Measurements from ENCODE around the gene TPSB2. TPM values are rescaled to one million over a fixed set of nuclear protein-coding genes. Genes with fewer than 3 reads are reported as not detected.

The TPSB2 gene
- total and polyA plus RNA-seq, 9 of the 15 experiments (the other 6 are each of a cell fraction or from before 2014, with no cell fraction given), result 0.18 TPM; not detected in 8

DNA sequence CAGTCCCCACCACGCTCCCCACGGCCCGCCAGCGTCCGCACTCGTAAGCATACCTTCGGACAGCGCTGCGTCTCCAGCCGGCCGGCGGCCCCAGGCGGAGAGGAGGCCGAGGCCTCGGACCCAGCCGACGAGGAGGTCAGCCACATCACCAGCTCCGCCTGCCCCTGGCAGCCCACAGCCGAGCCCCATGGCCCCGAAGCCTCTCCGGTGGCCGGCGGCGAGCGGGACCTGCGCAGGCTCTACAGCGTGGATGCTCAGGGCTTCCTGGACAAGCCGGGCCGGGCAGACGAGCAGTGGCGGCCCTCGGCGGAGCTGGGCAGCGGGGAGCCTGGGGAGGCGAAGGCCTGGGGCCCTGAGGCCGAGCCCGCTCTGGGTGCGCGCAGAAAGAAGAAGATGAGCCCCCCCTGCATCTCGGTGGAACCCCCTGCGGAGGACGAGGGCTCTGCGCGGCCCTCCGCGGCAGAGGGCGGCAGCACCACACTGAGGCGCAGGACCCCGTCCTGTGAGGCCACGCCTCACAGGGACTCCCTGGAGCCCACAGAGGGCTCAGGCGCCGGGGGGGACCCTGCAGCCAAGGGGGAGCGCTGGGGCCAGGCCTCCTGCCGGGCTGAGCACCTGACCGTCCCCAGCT lies 9.8 kb downstream of the TPSB2 start (continued):
- TF ChIP-seq, protein P1, sequence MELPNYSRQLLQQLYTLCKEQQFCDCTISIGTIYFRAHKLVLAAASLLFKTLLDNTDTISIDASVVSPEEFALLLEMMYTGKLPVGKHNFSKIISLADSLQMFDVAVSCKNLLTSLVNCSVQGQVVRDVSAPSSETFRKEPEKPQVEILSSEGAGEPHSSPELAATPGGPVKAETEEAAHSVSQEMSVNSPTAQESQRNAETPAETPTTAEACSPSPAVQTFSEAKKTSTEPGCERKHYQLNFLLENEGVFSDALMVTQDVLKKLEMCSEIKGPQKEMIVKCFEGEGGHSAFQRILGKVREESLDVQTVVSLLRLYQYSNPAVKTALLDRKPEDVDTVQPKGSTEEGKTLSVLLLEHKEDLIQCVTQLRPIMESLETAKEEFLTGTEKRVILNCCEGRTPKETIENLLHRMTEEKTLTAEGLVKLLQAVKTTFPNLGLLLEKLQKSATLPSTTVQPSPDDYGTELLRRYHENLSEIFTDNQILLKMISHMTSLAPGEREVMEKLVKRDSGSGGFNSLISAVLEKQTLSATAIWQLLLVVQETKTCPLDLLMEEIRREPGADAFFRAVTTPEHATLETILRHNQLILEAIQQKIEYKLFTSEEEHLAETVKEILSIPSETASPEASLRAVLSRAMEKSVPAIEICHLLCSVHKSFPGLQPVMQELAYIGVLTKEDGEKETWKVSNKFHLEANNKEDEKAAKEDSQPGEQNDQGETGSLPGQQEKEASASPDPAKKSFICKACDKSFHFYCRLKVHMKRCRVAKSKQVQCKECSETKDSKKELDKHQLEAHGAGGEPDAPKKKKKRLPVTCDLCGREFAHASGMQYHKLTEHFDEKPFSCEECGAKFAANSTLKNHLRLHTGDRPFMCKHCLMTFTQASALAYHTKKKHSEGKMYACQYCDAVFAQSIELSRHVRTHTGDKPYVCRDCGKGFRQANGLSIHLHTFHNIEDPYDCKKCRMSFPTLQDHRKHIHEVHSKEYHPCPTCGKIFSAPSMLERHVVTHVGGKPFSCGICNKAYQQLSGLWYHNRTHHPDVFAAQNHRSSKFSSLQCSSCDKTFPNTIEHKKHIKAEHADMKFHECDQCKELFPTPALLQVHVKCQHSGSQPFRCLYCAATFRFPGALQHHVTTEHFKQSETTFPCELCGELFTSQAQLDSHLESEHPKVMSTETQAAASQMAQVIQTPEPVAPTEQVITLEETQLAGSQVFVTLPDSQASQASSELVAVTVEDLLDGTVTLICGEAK (IDR thresholded peaks at IDR 0.05), result no peak
- TF ChIP-seq, protein P1 (CRISPR knock-in tag; IDR thresholded peaks at IDR 0.05), result no peak
- TF ChIP-seq ETV6 (IDR thresholded peaks at IDR 0.05; ENCODE audit: borderline replicate concordance in 1 of 2, low read depth in 2 of 2, low read length in 1 of 2), result no peak
- TF ChIP-seq ETV6 (CRISPR knock-in tag; IDR thresholded peaks at IDR 0.05; ENCODE audit: borderline replicate concordance), result no peak
- no peak for TF ChIP-seq ZSCAN29 (IDR thresholded peaks at IDR 0.05)
- no peak for TF ChIP-seq SPI1 (IDR thresholded peaks at IDR 0.05; ENCODE audit: borderline replicate concordance, low read depth, low read length)
- no peak for TF ChIP-seq NCOA6 (IDR thresholded peaks at IDR 0.05)
- no peak for TF ChIP-seq NFIC (IDR thresholded peaks at IDR 0.05)
- TF ChIP-seq, protein P2, sequence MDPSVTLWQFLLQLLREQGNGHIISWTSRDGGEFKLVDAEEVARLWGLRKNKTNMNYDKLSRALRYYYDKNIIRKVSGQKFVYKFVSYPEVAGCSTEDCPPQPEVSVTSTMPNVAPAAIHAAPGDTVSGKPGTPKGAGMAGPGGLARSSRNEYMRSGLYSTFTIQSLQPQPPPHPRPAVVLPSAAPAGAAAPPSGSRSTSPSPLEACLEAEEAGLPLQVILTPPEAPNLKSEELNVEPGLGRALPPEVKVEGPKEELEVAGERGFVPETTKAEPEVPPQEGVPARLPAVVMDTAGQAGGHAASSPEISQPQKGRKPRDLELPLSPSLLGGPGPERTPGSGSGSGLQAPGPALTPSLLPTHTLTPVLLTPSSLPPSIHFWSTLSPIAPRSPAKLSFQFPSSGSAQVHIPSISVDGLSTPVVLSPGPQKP (CRISPR knock-in tag; IDR thresholded peaks at IDR 0.05), result no peak
- TF ChIP-seq FOXP1 (CRISPR knock-in tag; IDR thresholded peaks at IDR 0.05), result 0 out of 2 replicates have a peak, but pooled peaks have one; percentile 44
- no peak for TF ChIP-seq HDAC3 (IDR thresholded peaks at IDR 0.05; ENCODE audit: borderline replicate concordance, partially characterized antibody)
- no peak for TF ChIP-seq TARDBP (IDR thresholded peaks at IDR 0.05)
- TF ChIP-seq TRIM28 (IDR thresholded peaks at IDR 0.05), result no peak
- TF ChIP-seq TFAP4 (CRISPR knock-in tag; IDR thresholded peaks at IDR 0.05; ENCODE audit: borderline replicate concordance), result peak; percentile 20; the same call in 1 of the 2 replicates
- TF ChIP-seq NRF1 (conservative IDR thresholded peaks at IDR 0.05 in 1 of 2, IDR thresholded peaks at IDR 0.05 in 1 of 2), result peak; percentile 75 to 80
- TF ChIP-seq, protein P3, sequence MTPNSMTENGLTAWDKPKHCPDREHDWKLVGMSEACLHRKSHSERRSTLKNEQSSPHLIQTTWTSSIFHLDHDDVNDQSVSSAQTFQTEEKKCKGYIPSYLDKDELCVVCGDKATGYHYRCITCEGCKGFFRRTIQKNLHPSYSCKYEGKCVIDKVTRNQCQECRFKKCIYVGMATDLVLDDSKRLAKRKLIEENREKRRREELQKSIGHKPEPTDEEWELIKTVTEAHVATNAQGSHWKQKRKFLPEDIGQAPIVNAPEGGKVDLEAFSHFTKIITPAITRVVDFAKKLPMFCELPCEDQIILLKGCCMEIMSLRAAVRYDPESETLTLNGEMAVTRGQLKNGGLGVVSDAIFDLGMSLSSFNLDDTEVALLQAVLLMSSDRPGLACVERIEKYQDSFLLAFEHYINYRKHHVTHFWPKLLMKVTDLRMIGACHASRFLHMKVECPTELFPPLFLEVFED (CRISPR knock-in tag; conservative IDR thresholded peaks at IDR 0.05), result no peak
- no peak for TF ChIP-seq ZNF57 (CRISPR knock-in tag; IDR thresholded peaks at IDR 0.05)

All from K562 (cell line).